HEK293T (cell line): ENCODE measurements around the gene ZCCHC24.

Experiments used
- FOXM1 ChIP-seq: fragments of 450-650 bp; IDR thresholded peaks from 2 replicates; pipeline ENCODE4 v1.6.1; 2017; ENCODE audit warnings: mild to moderate bottlenecking, borderline replicate concordance
- L3MBTL2 ChIP-seq: fragments of 450-650 bp; conservative IDR thresholded peaks from 2 replicates; pipeline ENCODE4 v1.6.1; 2016; ENCODE audit warnings: mild to moderate bottlenecking
- TARDBP ChIP-seq: fragments of 450-650 bp; IDR thresholded peaks from 2 replicates; pipeline ENCODE4 v1.6.1; 2016
- TF ChIP-seq, protein P1 (sequence below): fragments of 450-650 bp; IDR thresholded peaks from 2 replicates; pipeline ENCODE4 v1.6.1; 2016

DNA sequence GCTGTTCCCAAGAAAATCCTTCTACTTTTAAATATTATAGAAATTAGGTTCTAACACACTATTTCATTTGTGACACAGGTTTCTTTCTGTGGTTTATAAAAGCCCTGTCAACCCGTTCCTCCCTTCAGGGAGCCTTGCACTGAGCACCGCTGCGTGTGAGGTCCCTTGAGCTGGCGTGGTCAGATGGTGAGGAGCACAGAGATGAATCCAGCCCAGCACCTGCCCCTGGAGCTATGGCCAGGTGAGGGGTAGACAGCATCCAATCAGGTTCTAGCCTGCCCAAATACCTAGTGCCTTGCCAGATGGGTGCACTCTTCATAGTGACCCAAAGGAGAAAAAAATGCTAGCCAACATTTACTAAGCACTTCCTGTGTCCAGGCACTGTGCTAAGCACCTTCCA is 15.7 kb downstream of the ZCCHC24 start:
- TF ChIP-seq TARDBP (no peak), FOXM1 (no peak), L3MBTL2 (no peak)
- TF ChIP-seq, protein P1, sequence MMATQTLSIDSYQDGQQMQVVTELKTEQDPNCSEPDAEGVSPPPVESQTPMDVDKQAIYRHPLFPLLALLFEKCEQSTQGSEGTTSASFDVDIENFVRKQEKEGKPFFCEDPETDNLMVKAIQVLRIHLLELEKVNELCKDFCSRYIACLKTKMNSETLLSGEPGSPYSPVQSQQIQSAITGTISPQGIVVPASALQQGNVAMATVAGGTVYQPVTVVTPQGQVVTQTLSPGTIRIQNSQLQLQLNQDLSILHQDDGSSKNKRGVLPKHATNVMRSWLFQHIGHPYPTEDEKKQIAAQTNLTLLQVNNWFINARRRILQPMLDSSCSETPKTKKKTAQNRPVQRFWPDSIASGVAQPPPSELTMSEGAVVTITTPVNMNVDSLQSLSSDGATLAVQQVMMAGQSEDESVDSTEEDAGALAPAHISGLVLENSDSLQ, result no peak
